Panc1 (cell line): ENCODE results near the gene RAB30.

Source experiments
- CTCF ChIP-seq: fragments of 450-650 bp; IDR thresholded peaks from 2 replicates; pipeline ENCODE4 v1.5.1; 2017; ENCODE audit warnings: mild to moderate bottlenecking
- POLR2AphosphoS5 ChIP-seq: IDR thresholded peaks from 2 replicates; pipeline ENCODE4 v1.6.1; 2012; ENCODE audit warnings: mild to moderate bottlenecking, low read depth, low read length, moderate library complexity
- REST ChIP-seq, 2 experiments: IDR thresholded peaks; 2 replicates each; pipeline ENCODE4 v1.6.1; 2011 to 2012; ENCODE audit warnings: low read depth in 2 of 2, control low read depth in 1 of 2, low read length in 1 of 2, mild to moderate bottlenecking in 1 of 2, moderate library complexity in 1 of 2; ENCODE audit not compliant: insufficient read depth in 1 of 2
- SIN3A ChIP-seq: IDR thresholded peaks from 2 replicates; pipeline ENCODE4 v1.6.1; 2012; ENCODE audit warnings: low read depth, mild to moderate bottlenecking, low read length, moderate library complexity, borderline replicate concordance; ENCODE audit not compliant: insufficient read depth
- TCF7L2 ChIP-seq: IDR thresholded peaks from 2 replicates; pipeline ENCODE4 v1.6.1; 2011; ENCODE audit warnings: mild to moderate bottlenecking, low read depth, low read length, inconsistent platforms

DNA sequence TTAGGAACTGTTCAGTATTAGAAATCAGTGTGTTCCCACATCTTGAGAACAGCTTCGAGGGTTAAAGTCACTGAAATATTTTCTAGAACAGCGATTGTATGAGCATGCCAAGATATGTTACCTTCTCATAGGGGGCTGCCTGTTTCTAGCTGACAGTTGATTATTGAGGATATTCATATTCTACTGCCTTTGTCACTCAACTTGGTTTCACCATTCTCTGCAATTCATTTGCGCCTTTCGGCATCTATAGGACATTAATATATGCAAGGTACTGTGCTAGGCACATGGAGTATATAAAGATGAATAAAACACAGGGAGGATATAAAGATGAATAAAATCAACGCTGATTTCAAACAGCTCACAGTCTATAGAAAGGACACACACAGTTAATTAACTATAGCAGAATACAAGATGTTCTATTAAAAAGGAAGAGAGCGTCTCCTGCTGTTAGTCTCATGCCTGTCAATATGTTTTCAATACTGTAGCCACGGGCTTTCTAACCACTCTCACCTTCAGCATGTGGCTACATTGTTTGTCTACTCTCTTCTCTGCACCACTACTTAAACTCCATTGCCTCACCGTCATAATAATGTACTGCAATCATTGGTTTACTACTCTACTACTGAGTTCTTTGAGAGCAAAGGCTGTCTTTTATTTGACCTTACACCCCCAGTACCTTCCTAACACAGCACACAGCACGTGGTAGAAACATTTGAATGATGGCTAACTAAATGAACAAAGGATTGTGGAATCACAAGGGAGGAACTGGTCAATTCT, 81.9 kb downstream of the RAB30 start:
- TF ChIP-seq CTCF (no peak), SIN3A (no peak), POLR2AphosphoS5 (no peak), REST (IDR thresholded peaks at IDR 0.05; ENCODE audit: insufficient read depth in 1 of 2, low read depth in 2 of 2, low read length in 1 of 2) (no peak), TCF7L2 (no peak)
